ENCODE results near the gene ERBB3.
"Not testable (repeated sequence)": the region's sequence is repeated elsewhere in the genome, so short reads cannot be mapped to it uniquely, and the experiment has no call there.

ERBB3 gene

GRCh38 chr12:56042843-56043242, 37.1 kb upstream of the ERBB3 start:
- no peak for DNase-seq
- H3K27me3 ChIP-seq (replicated peaks; ENCODE audit: control insufficient read depth, insufficient read depth, low read length, poor library complexity, severe bottlenecking): no peaks in the 10 kb centered on the region
- H3K36me3 ChIP-seq (ENCODE audit: control insufficient read depth, insufficient read depth, low read length): peaks cover 19% of the 10 kb centered on the region
- peak overlapping the region; percentile 98 for H3K4me3 ChIP-seq (ENCODE audit: insufficient read depth, low read depth, low read length, poor library complexity, severe bottlenecking)
- H3K27ac ChIP-seq (ENCODE audit: insufficient read depth, low read length, poor library complexity, severe bottlenecking): peak overlapping the region; percentile 79
- H3K9me3 ChIP-seq (ENCODE audit: control insufficient read depth, low read length): no peaks in the 10 kb centered on the region
- H3K4me1 ChIP-seq (ENCODE audit: control insufficient read depth, insufficient read depth, low read length, poor library complexity, severe bottlenecking): peaks cover 12% of the 10 kb centered on the region

- H3K9me3 ChIP-seq (ENCODE audit: control insufficient read depth, low read length): no peaks in the 10 kb centered on the region
- no peak overlapping the region for H3K27ac ChIP-seq (ENCODE audit: insufficient read depth, low read length, poor library complexity, severe bottlenecking)
- no peaks in the 10 kb centered on the region for H3K27me3 ChIP-seq (replicated peaks; ENCODE audit: control insufficient read depth, insufficient read depth, low read length, poor library complexity, severe bottlenecking)
- peaks cover 19% of the 10 kb centered on the region for H3K36me3 ChIP-seq (ENCODE audit: control insufficient read depth, insufficient read depth, low read length)
- H3K4me3 ChIP-seq (ENCODE audit: insufficient read depth, low read depth, low read length, poor library complexity, severe bottlenecking): no peak overlapping the region
- no peak for DNase-seq
- H3K4me1 ChIP-seq (ENCODE audit: control insufficient read depth, insufficient read depth, low read length, poor library complexity, severe bottlenecking): peaks cover 8% of the 10 kb centered on the region
These were observed 33.8 kb upstream of the ERBB3 start for GRCh38 chr12:56046027-56046780.

- Histone ChIP-seq H3K9me3 (ENCODE audit: control insufficient read depth, low read length) (no peaks in the 10 kb centered on the region), H3K4me1 (ENCODE audit: control insufficient read depth, insufficient read depth, low read length, poor library complexity, severe bottlenecking) (no peaks in the 10 kb centered on the region), H3K4me3 (ENCODE audit: insufficient read depth, low read depth, low read length, poor library complexity, severe bottlenecking) (no peak overlapping the region), H3K27ac (ENCODE audit: insufficient read depth, low read length, poor library complexity, severe bottlenecking) (no peak overlapping the region), H3K27me3 (replicated peaks; ENCODE audit: control insufficient read depth, insufficient read depth, low read length, poor library complexity, severe bottlenecking) (no peaks in the 10 kb centered on the region), H3K36me3 (ENCODE audit: control insufficient read depth, insufficient read depth, low read length) (no peaks in the 10 kb centered on the region)
- no peak for DNase-seq
These were observed 26.5 kb upstream of the ERBB3 start for GRCh38 chr12:56053407-56053893.

GRCh38 chr12:56059964-56060363, 20.0 kb upstream of the ERBB3 start:
- H3K27me3 ChIP-seq (replicated peaks; ENCODE audit: control insufficient read depth, insufficient read depth, low read length, poor library complexity, severe bottlenecking); DNase-seq; H3K4me1 ChIP-seq (ENCODE audit: control insufficient read depth, insufficient read depth, low read length, poor library complexity, severe bottlenecking); H3K4me3 ChIP-seq (ENCODE audit: insufficient read depth, low read depth, low read length, poor library complexity, severe bottlenecking); H3K36me3 ChIP-seq (ENCODE audit: control insufficient read depth, insufficient read depth, low read length); H3K27ac ChIP-seq (ENCODE audit: insufficient read depth, low read length, poor library complexity, severe bottlenecking); H3K9me3 ChIP-seq (ENCODE audit: control insufficient read depth, low read length): not testable (repeated sequence)

DNA sequence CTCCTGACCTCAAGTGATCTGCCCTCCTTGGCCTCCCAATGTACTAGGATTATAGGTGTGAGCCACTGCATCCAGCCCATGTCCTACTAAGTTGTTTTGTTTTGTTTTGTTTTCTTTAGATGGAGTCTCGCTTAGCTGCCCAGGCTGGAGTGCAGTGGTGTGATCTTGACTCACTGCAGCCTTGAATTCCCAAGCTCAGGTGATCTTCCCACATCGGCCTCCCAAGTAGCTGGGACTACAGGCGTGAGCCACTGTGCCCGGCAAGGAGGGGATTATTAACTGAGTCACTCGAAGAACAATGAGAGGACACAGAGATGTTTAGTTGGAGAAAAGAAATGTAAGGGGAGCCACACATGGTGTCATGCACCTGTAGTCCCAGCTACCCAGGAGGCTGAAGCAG, 18.0 kb upstream of the ERBB3 start:
- no peak for DNase-seq
- H3K9me3 ChIP-seq (ENCODE audit: control insufficient read depth, low read length): no peaks in the 10 kb centered on the region
- H3K36me3 ChIP-seq (ENCODE audit: control insufficient read depth, insufficient read depth, low read length): no peaks in the 10 kb centered on the region
- H3K27me3 ChIP-seq (replicated peaks; ENCODE audit: control insufficient read depth, insufficient read depth, low read length, poor library complexity, severe bottlenecking): no peaks in the 10 kb centered on the region
- H3K4me1 ChIP-seq (ENCODE audit: control insufficient read depth, insufficient read depth, low read length, poor library complexity, severe bottlenecking): no peaks in the 10 kb centered on the region
- no peak overlapping the region for H3K4me3 ChIP-seq (ENCODE audit: insufficient read depth, low read depth, low read length, poor library complexity, severe bottlenecking)
- H3K27ac ChIP-seq (ENCODE audit: insufficient read depth, low read length, poor library complexity, severe bottlenecking): no peak overlapping the region

GRCh38 chr12:56062996-56063395, 17.0 kb upstream of the ERBB3 start:
- Histone ChIP-seq H3K36me3 (ENCODE audit: control insufficient read depth, insufficient read depth, low read length) (no peaks in the 10 kb centered on the region), H3K9me3 (ENCODE audit: control insufficient read depth, low read length) (no peaks in the 10 kb centered on the region), H3K27me3 (replicated peaks; ENCODE audit: control insufficient read depth, insufficient read depth, low read length, poor library complexity, severe bottlenecking) (no peaks in the 10 kb centered on the region), H3K27ac (ENCODE audit: insufficient read depth, low read length, poor library complexity, severe bottlenecking) (no peak overlapping the region), H3K4me3 (ENCODE audit: insufficient read depth, low read depth, low read length, poor library complexity, severe bottlenecking) (no peak overlapping the region), H3K4me1 (ENCODE audit: control insufficient read depth, insufficient read depth, low read length, poor library complexity, severe bottlenecking) (no peaks in the 10 kb centered on the region)
- no peak for DNase-seq

DNA sequence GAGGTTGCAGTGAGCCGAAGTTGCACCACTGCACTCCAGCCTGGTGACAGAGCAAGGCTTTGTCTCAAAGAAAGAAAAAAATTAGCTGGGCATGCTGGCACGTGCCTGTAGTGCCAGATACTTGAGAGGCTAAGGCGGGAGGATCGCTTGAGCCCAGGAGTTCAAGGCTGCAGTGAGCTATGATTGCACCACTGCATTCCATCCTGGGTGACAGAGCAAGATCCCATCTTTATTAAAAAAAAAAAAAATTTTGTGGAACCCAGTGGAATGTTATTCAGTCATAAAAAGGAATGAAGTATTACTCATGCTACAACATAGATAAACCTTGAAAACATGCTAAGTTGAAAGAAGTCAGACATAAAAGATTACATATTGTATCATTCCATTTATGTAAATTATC, 8.3 kb upstream of the ERBB3 start:
- no peaks in the 10 kb centered on the region for H3K9me3 ChIP-seq (ENCODE audit: control insufficient read depth, low read length)

DNA sequence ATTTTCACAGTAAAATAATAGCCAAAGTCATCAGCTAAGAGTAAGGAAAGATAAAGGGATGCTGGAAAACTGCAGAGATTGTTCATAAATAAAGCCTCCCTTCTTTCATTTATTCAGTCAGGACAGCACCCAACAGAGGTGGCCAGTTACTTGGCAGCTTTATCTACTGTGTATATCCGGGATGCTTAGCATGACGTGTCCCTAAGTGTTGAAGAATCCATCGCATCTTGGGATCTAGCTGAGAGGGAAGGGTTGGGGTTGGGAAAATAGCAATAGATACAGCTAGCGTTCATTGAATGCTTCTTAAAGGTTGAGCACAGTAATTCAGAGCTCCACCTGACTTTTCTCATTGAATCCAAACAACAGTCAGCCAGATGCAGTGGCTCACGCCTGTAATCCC, 5.6 kb upstream of the ERBB3 start:
- H3K9me3 ChIP-seq (ENCODE audit: control insufficient read depth, low read length): no peaks in the 10 kb centered on the region
- H3K27ac ChIP-seq (ENCODE audit: insufficient read depth, low read length, poor library complexity, severe bottlenecking): no peak overlapping the region
- no peak overlapping the region for H3K4me3 ChIP-seq (ENCODE audit: insufficient read depth, low read depth, low read length, poor library complexity, severe bottlenecking)
- no peak for DNase-seq
- H3K36me3 ChIP-seq (ENCODE audit: control insufficient read depth, insufficient read depth, low read length): no peaks in the 10 kb centered on the region
- no peaks in the 10 kb centered on the region for H3K27me3 ChIP-seq (replicated peaks; ENCODE audit: control insufficient read depth, insufficient read depth, low read length, poor library complexity, severe bottlenecking)
- H3K4me1 ChIP-seq (ENCODE audit: control insufficient read depth, insufficient read depth, low read length, poor library complexity, severe bottlenecking): peaks cover 6% of the 10 kb centered on the region

More for the DNA sequence above, 8.3 kb upstream of the ERBB3 start:
- Histone ChIP-seq H3K27ac (ENCODE audit: insufficient read depth, low read length, poor library complexity, severe bottlenecking) (no peak overlapping the region), H3K36me3 (ENCODE audit: control insufficient read depth, insufficient read depth, low read length) (no peaks in the 10 kb centered on the region), H3K4me3 (ENCODE audit: insufficient read depth, low read depth, low read length, poor library complexity, severe bottlenecking) (no peak overlapping the region), H3K4me1 (ENCODE audit: control insufficient read depth, insufficient read depth, low read length, poor library complexity, severe bottlenecking) (no peaks in the 10 kb centered on the region), H3K27me3 (replicated peaks; ENCODE audit: control insufficient read depth, insufficient read depth, low read length, poor library complexity, severe bottlenecking) (no peaks in the 10 kb centered on the region)
- no peak for DNase-seq

DNA sequence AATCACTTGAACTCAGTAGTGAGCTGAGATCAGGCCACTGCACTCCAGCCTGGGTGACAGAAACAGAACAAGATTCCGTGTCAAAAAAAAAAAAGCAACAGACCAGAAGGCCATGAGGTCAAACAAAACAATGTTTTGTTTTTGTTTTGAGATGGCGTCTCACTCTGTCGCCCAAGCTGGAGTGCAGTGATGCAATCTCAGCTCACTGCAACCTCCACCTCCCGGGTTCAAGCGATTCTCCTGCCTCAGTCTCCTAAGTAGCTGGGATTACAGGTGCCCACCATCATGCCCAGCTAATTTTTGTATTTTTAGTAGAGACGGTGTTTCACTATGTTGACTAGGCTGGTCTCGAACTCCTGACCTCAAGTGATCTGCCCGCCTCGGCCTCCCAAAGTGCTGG, 2.0 kb upstream of the ERBB3 start:
- H3K4me3 ChIP-seq (ENCODE audit: insufficient read depth, low read depth, low read length, poor library complexity, severe bottlenecking); H3K36me3 ChIP-seq (ENCODE audit: control insufficient read depth, insufficient read depth, low read length); H3K27ac ChIP-seq (ENCODE audit: insufficient read depth, low read length, poor library complexity, severe bottlenecking); DNase-seq; H3K27me3 ChIP-seq (replicated peaks; ENCODE audit: control insufficient read depth, insufficient read depth, low read length, poor library complexity, severe bottlenecking); H3K9me3 ChIP-seq (ENCODE audit: control insufficient read depth, low read length): not testable (repeated sequence)
- H3K4me1 ChIP-seq (ENCODE audit: control insufficient read depth, insufficient read depth, low read length, poor library complexity, severe bottlenecking): peaks cover 17% of the 10 kb centered on the region

DNA sequence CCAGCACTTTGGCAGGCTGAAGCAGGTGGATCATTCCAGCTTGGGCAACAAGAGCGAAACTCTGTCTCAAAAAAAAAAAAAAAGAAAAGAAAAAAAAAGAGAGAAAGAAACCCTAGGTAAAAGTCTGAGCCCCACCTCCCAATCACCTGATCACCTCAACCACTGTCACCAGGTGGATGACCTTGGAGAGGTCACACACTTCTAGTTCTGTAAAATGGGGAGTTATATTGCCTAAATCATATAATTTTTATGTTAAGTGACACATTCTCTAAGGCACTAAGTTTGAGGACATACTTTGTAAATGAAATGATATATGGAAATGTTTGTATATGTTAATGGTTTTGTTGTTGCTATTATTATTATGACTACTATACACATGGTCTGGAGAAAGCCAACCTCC, 1.5 kb upstream of the ERBB3 start:
- H3K27ac ChIP-seq (ENCODE audit: insufficient read depth, low read length, poor library complexity, severe bottlenecking): no peak overlapping the region
- H3K27me3 ChIP-seq (replicated peaks; ENCODE audit: control insufficient read depth, insufficient read depth, low read length, poor library complexity, severe bottlenecking): no peaks in the 10 kb centered on the region

More for the DNA sequence above, 1.5 kb upstream of the ERBB3 start:
- Histone ChIP-seq H3K4me3 (ENCODE audit: insufficient read depth, low read depth, low read length, poor library complexity, severe bottlenecking) (no peak overlapping the region), H3K36me3 (ENCODE audit: control insufficient read depth, insufficient read depth, low read length) (no peaks in the 10 kb centered on the region), H3K9me3 (ENCODE audit: control insufficient read depth, low read length) (no peaks in the 10 kb centered on the region), H3K4me1 (ENCODE audit: control insufficient read depth, insufficient read depth, low read length, poor library complexity, severe bottlenecking) (peaks cover 17% of the 10 kb centered on the region)
- DNase-seq: no peak
